Neural cell (in vitro differentiated cells): Measurements from ENCODE around the gene HDGFL2. TPM values are rescaled to one million over a fixed set of nuclear protein-coding genes. Genes with fewer than 3 reads are reported as not detected.

Experiments used
- H2AFZ ChIP-seq: fragments of 200-600, 300-800 bp; sonication (generic), shearing (Covaris generic); 2 replicates; pipeline ENCODE4 v1.6.0; 2014; ENCODE audit warnings: low read depth, mild to moderate bottlenecking, antibody characterized with exemption, low read length, moderate library complexity
- H3F3A ChIP-seq: fragments of 200-600 bp; shearing (Covaris generic); 2 replicates; pipeline ENCODE4 v1.6.1; 2016; ENCODE audit warnings: mild to moderate bottlenecking, moderate library complexity, mixed read lengths, antibody characterized with exemption, low read length; ENCODE audit not compliant: insufficient read depth, poor library complexity, severe bottlenecking
- H3K27ac ChIP-seq: fragments of 200-600, 300-800 bp; sonication (generic), shearing (Covaris generic); 2 replicates; pipeline ENCODE4 v1.5.1; 2014; ENCODE audit warnings: mild to moderate bottlenecking, low read length, moderate library complexity
- H3K27me3 ChIP-seq: fragments of 300-800, 200-600 bp; sonication (generic), shearing (Covaris generic); 2 replicates; pipeline ENCODE4 v1.6.0; 2014; ENCODE audit warnings: mild to moderate bottlenecking, low read depth, low read length, moderate library complexity; ENCODE audit not compliant: insufficient read depth
- H3K36me3 ChIP-seq: fragments of 300-800, 200-600 bp; sonication (generic), shearing (Covaris generic); 2 replicates; pipeline ENCODE4 v1.5.1; 2014; ENCODE audit warnings: mild to moderate bottlenecking, antibody characterized with exemption, low read length, moderate library complexity; ENCODE audit not compliant: insufficient read depth
- H3K4me2 ChIP-seq: fragments of 300-800, 200-600 bp; sonication (generic), shearing (Covaris generic); 2 replicates; pipeline ENCODE4 v1.6.0; 2014; ENCODE audit warnings: mild to moderate bottlenecking, low read length
- H3K4me3 ChIP-seq: fragments of 300-800, 200-600 bp; sonication (generic), shearing (Covaris generic); 2 replicates; pipeline ENCODE4 v1.5.1; 2014; ENCODE audit warnings: mild to moderate bottlenecking, low read length, moderate library complexity
- H3K79me2 ChIP-seq: fragments of 200-600 bp; shearing (Covaris generic); replicated peaks from 2 replicates; pipeline ENCODE4 v1.6.0; 2014; ENCODE audit warnings: mild to moderate bottlenecking, low read length, moderate library complexity; ENCODE audit not compliant: insufficient read depth
- H3K9ac ChIP-seq: fragments of 300-800, 200-600 bp; sonication (generic), shearing (Covaris generic); 2 replicates; pipeline ENCODE4 v1.6.1; 2016; ENCODE audit warnings: mild to moderate bottlenecking, low read length, mixed read lengths
- H3K9me2 ChIP-seq: fragments of 200-600 bp; shearing (Covaris generic); 2 replicates; pipeline ENCODE4 v1.6.1; 2016; ENCODE audit warnings: mild to moderate bottlenecking, low read length, mixed read lengths; ENCODE audit not compliant: insufficient read depth
- H3K9me3 ChIP-seq: fragments of 200-600, 300-800 bp; sonication (generic), shearing (Covaris generic); 2 replicates; pipeline ENCODE4 v1.6.1; 2016; ENCODE audit warnings: mild to moderate bottlenecking, mixed run types, low read length, moderate library complexity, mixed read lengths
- H4K20me1 ChIP-seq: fragments of 200-600 bp; shearing (Covaris generic); 2 replicates; pipeline ENCODE4 v1.6.1; 2016; ENCODE audit warnings: mild to moderate bottlenecking, mixed run types; ENCODE audit not compliant: insufficient read depth
- CTCF ChIP-seq: fragments of 450-650 bp; IDR thresholded peaks from 2 replicates; pipeline ENCODE4 v1.5.1; 2014; ENCODE audit warnings: antibody characterized with exemption, mild to moderate bottlenecking, moderate library complexity; ENCODE audit not compliant: poor library complexity, severe bottlenecking
- EP300 ChIP-seq: fragments of 450-650 bp; conservative IDR thresholded peaks from 2 replicates; pipeline ENCODE4 v1.6.1; 2014; ENCODE audit warnings: antibody characterized with exemption, mild to moderate bottlenecking, moderate library complexity; ENCODE audit not compliant: poor library complexity, severe bottlenecking
- EZH2 ChIP-seq: fragments of 200-600, 300-800 bp; shearing (Covaris generic), sonication (generic); IDR thresholded peaks from 2 replicates; pipeline ENCODE4 v1.6.1; 2014; ENCODE audit warnings: antibody characterized with exemption, low read length, borderline replicate concordance, mild to moderate bottlenecking; ENCODE audit not compliant: insufficient read depth, poor library complexity, severe bottlenecking
- MXI1 ChIP-seq: fragments of 450-650 bp; conservative IDR thresholded peaks from 2 replicates; pipeline ENCODE4 v1.6.1; 2014; ENCODE audit warnings: antibody characterized with exemption, mild to moderate bottlenecking; ENCODE audit not compliant: poor library complexity, severe bottlenecking
- POLR2AphosphoS5 ChIP-seq: IDR thresholded peaks from 2 replicates; pipeline ENCODE4 v1.6.1; 2012
- RAD21 ChIP-seq: fragments of 450-650 bp; conservative IDR thresholded peaks from 2 replicates; pipeline ENCODE4 v1.6.1; 2014; ENCODE audit warnings: antibody characterized with exemption, mild to moderate bottlenecking, moderate library complexity
- REST ChIP-seq: IDR thresholded peaks from 2 replicates; pipeline ENCODE4 v1.6.1; 2012; ENCODE audit warnings: borderline replicate concordance
- SMC3 ChIP-seq: fragments of 450-650 bp; conservative IDR thresholded peaks from 2 replicates; pipeline ENCODE4 v1.6.1; 2014; ENCODE audit warnings: antibody characterized with exemption, mild to moderate bottlenecking, moderate library complexity; ENCODE audit not compliant: poor library complexity
- TAF1 ChIP-seq: IDR thresholded peaks from 2 replicates; pipeline ENCODE4 v1.6.1; 2012; ENCODE audit warnings: low read depth
- polyA plus RNA-seq: library from polyadenylated mRNA; depleted of rRNA; stranded (reverse); fragments of >200 nt; gene quantifications from 2 replicates; pipeline ENCODE4 v1.2.3, GENCODE V29; 2014

The HDGFL2 gene
- polyA plus RNA-seq, 1 donor from 2014 or later = 79.7 TPM

GRCh38 chr19:4494691-4495064 is 22.6 kb downstream of the HDGFL2 start:
- Histone ChIP-seq H3K79me2 (no peaks in the 10 kb centered on the region), H3F3A (no peaks in the 10 kb centered on the region), H3K9ac (no peak overlapping the region), H3K4me3 (no peak overlapping the region), H3K27me3 (no peaks in the 10 kb centered on the region), H3K27ac (no peak overlapping the region), H3K9me3 (no peaks in the 10 kb centered on the region), H2AFZ (no peak overlapping the region), H4K20me1 (no peaks in the 10 kb centered on the region), H3K4me2 (no peak overlapping the region), H3K36me3 (no peaks in the 10 kb centered on the region), H3K9me2 (no peaks in the 10 kb centered on the region)
- TF ChIP-seq RAD21 (no peak), CTCF (no peak), EZH2 (no peak), POLR2AphosphoS5 (no peak), EP300 (no peak), TAF1 (no peak), SMC3 (no peak), REST (no peak), MXI1 (no peak)

GRCh38 chr19:4495471-4495870 is 23.4 kb downstream of the HDGFL2 start:
- H3K9ac ChIP-seq = no peak overlapping the region
- H3K27me3 ChIP-seq = no peaks in the 10 kb centered on the region
- H3K9me3 ChIP-seq = no peaks in the 10 kb centered on the region
- H4K20me1 ChIP-seq = no peaks in the 10 kb centered on the region
- H3K4me2 ChIP-seq = no peak overlapping the region
- no peak overlapping the region for H2AFZ ChIP-seq
- no peaks in the 10 kb centered on the region for H3K36me3 ChIP-seq
- no peaks in the 10 kb centered on the region for H3K9me2 ChIP-seq
- H3F3A ChIP-seq = no peaks in the 10 kb centered on the region
- H3K79me2 ChIP-seq = no peaks in the 10 kb centered on the region
- no peak overlapping the region for H3K27ac ChIP-seq
- H3K4me3 ChIP-seq = no peak overlapping the region
- no peak for TF ChIP-seq TAF1
- TF ChIP-seq EZH2 = no peak
- no peak for TF ChIP-seq REST
- no peak for TF ChIP-seq CTCF
- no peak for TF ChIP-seq MXI1
